HUDEP-2 (cell line): ENCODE data around the gene MCCC1.
A peak's percentile ranks its signal among the peaks of the same experiment; 100 is the strongest.

Experiments
- DNase-seq, 76 experiments: peaks; one replicate each; lab custom pipeline; 2025; ENCODE audit not compliant: unreplicated experiment in 76 of 76; lab: John Stamatoyannopoulos, UW

Gene MCCC1

DNA sequence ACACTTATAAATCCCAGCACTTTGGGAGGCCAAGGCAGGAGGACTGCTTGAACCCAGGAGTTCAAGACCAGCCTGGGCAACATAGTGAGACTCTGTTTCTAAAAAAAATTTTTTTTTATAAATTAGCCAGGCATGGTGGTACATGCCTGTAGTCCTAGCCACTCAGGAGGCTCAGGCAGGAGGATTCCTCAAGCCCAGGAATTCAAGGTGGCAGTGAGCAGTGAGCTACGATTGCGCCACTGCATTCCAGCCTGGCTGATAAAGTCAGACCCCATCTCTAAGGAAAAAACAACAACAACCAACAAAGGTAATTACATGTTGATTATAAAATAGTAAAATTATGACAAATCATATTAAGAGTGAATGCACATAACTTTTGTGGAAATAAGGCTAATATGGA lies 40.9 kb downstream of the MCCC1 start:
- no peak for DNase-seq

DNA sequence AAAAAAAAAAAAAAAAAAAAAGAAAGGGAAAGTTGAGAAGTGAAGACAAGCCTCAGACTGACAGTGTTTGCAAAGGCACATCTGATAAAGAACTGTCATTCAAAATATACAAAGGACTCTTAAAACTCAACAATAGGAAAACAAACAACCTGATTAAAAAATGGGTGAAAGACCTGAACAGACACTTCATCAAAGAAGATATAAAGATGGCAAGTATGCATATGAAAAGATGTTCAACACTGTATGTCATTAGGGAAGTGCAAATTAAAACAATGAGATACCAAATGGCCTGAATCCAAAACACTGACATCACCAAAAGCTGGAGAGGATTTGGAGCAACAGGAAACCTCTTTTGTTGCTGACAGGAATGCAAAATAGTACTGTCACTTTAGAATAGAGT lies 48.6 kb downstream of the MCCC1 start:
- DNase-seq: no peak

DNA sequence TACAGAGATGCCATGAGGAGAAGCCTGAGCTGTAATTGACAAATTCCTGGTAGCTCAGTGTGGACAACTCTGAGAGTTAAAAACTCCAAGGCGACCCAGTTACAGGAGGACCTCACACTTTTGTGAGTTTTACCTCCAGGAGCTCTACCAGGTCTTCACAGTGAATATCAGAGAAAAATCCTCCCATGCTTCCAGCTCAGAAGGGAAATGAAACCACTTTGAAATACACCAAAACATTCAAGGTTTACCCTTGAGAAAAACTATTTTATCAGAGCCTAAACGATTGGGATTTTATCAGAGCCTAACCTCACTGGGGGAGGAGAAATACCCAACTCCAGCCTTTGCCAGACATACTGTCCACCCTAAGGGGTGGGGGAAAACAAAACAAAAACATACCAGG lies 52.4 kb downstream of the MCCC1 start:
- DNase-seq: peak in 7 of 76 experiments; percentile 3 to 42 (median 10)

DNA sequence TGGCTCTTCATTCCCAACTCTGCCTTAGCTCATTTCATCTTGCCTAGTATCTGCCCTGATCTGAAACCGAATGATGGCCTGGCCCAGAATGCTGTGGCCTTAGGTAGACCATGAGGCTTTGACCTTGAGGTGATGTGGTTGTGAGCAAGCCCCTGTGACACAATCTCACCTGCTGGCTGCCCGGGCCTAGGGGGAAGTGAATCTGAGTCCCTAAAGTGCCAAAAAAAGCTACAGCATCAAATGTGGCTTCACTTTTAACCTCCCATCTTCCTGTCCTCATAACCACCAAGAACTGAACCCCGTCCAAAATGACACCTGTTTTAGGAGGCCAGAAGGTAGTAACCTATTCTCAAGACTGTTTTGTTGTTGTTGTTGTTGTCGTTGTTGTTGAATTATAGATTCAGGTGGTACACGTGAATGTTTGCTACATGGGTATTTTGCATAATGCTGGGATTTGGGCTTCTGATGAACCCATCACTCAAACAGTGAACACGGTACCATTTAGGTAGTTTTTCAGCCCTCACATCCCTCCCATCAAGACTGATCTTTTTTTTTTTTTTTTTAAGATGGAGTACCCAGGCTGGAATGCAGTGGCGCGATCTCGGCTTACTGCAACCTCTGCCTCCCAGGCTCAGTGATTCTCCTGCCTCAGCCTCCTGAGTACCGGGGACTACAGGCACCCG lies 54.6 kb downstream of the MCCC1 start:
- DNase-seq: no peak

DNA sequence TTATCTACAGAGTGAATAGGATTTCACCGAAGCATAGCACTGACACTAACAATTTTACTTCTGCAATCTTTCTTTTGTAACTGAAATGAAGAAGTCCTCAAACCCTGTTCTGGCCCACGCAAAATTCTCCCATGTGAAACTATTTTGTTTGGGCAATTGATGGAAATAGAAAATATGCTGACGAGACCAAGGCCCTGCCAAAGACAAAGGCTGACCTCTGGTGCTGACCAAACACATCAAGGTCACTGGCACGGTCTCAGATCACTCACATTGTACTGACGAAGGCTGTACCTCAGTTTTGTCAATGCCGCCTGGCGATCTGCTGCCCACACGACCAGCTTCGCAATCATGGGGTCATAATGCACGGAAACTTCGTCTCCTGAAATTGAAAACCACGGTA lies 60.5 kb downstream of the MCCC1 start:
- no peak for DNase-seq

DNA sequence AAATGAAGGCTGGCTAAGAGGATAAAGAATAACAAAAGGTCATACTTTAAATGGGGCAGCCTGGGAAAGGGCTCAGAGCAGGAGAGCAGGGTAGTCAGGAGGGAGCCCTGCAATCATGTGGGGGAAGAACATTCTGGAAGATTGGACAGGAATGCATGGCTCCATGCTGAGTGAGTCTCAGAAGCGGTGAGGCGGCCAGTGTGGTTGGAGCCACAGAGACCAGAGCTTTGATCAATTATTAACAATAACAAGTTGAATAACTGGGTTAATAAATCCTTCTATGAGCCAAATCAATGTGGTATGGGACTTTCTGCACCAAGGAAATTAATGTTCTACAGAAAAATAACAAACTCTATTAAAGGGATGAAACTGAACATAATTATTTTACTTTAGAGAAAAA lies 61.1 kb downstream of the MCCC1 start:
- DNase-seq: no peak

DNA sequence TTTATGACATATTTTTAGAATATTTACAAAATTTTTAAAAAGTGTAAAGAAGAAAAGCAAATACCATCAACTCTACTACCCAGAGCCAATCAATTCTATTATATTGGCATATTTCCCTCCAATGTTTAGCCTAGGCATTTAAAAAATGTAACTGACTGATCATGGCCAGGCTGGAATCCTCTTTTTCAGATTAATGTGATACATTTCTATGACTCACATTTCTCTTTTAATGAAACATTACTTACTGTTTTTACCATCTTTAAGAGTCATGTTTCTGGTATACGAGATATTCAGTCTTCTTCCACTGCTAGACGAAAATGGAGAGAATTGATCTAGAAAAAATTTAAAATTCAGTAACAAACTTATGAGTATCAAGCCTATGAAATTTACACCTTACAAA lies 65.5 kb downstream of the MCCC1 start:
- no peak for DNase-seq

DNA sequence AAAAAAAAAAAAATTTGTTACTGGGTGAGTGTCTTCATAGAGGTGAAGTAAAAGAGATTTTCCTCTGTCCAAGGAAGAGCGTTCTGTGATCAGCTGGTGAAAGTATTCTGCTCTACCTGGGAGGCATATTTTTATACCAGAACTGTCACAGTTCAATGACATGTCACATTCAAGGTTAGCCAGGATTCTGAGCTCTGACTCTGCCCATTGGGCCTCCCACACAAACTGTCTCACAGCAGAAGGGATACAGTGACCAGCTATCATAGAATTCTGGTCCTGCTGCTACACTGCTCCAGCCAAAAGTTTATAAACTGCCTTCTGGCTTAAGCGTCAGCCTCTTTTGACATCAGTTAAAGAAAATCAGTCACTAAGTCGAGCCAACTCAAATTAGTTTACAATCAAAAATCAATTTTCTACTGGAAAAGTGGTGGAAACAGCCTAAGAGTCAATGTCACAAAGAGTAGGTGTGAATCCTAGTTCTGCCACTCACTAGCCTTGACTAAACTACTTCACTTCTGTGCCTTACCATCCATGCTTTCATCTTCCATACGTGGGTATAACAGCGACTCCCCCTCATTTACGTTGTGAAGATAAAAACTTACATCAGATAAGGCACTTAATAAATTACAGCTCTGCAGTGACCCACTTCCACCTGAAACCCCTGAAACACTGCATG lies 66.3 kb downstream of the MCCC1 start:
- DNase-seq: no peak

DNA sequence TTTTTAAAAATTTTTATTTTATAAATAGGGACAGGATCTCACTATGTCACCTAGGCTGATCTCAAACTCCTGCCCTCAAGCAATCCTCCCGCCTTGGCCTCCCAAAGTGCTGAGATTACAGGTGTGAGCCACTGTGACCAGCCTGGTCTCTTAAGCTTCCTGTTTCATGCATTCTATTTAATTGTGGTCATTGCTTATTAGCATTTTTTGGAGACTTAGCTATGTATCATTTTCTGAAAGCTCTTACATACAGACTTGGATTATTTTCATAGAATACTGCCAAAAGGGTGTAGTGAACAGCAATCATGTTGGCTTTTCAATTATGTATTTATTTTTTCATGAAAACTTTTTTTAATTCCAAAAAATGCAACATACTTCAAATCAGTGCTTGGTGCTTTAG lies 67.5 kb downstream of the MCCC1 start:
- no peak for DNase-seq

DNA sequence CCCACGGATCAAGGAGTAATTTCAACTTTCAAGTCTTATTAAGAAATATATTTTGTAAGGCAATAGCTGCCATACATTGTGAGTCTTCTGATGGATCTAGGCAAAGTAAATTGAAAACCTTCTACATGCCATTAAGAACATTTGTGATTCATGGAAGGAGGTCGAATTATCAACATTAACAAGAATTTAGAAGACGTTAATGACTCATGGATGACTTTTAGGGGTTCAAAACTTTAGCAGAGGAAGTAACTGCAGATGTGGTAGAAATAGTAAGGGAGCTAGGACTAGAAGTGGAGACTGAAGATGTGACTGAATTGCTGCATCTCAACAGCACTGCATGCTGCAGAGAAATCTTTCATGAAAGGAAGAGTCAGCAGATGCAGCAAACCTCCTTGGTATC lies 70.9 kb downstream of the MCCC1 start:
- no peak for DNase-seq

DNA sequence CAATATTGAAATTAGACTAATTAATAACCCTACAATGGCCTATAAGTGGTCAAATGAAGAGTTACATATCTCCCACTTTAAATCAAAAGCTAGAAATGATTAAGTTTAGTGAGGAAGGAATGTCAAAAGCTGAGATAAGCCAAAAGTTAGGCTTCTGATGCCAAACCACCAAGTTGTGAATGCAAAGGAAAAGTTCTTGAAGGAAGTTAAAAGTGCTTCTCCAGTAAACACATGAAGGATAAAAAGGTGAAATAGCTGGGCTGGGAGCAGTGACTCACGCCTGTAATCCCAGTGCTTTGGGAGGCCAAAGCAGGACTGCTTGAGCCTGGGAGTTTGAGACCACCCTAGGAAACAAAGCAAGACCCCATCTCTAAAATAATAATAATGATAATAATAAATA lies 72.0 kb downstream of the MCCC1 start:
- DNase-seq: no peak

DNA sequence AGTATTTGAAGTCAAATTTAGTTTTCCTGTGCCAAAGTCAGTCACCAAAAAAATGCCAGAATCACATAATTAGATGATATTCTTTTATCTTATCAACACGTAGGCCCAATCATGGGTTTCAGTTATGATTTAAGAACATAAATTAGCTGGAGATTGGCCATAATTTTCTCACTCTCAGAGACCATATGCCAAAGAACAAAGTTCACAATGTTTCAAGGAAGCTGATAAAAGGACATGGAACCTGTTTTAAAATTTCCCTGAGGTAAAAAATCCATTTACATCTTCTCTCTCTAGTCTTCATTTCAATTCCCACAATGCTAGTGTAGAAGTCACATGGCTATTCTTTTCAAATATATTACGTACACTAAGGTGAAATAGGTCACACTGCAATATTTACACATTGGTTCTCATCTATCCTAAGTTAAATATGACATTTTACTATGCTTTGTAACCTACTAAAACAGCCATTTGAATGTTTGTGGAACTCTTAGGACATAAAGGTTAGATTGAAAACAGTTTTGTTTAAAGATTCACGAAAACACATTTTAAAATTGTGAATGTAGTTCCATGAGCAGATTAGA lies 76.3 kb downstream of the MCCC1 start:
- no peak for DNase-seq

DNA sequence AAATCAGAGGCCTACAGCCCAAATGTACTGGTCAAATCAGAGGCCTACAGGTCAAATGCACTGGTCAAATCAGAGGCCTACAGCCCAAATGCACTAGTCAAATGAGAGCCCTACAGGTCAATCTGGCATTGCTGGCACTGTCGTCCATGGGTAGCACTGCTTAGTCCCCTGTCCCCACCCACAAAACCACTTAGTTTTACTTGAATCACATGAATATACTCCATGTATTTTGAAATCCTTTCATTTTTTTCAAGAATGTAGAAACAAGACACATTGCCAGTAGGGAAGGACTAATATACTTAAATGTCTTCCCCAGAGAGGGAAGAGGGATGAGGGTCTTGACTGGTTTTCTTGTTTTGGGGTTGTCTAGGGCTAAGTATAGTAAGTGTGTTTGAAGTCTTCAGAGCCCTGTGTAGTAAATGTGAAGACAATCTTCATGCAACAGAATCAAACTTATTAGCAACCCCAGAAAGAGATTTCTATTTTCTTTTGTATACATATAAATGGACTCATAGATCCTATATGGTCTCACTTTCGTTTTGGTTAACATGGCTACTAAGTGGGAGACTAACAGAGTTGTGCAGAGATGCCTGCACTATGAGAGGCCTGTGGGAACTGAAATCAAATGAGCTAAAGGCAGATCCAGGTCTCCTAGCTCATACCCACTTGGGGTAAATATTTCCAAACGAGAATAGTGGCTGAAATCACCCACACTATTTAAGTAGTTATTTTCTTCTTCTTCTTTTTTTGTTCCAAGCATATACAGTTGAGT lies 80.7 kb downstream of the MCCC1 start:
- no peak for DNase-seq

DNA sequence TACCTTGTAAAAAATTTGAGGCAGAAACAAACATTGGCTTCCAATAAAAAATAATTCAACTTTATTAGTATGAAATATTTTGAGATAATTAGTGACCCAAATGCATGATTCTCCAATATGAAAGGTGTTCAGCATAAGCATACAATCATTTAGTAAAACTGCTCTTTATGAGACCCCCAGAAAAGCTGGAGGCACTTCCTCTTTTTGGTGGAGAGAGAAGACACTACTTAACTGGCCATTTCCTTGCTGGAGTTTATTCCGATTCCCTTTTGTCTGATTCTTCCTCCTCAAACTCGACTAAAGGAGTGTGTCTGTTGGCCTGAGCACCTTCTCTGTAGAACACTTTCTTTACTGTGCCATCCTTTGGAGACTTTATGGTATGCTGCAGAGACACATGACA lies 84.1 kb downstream of the MCCC1 start:
- no peak for DNase-seq

DNA sequence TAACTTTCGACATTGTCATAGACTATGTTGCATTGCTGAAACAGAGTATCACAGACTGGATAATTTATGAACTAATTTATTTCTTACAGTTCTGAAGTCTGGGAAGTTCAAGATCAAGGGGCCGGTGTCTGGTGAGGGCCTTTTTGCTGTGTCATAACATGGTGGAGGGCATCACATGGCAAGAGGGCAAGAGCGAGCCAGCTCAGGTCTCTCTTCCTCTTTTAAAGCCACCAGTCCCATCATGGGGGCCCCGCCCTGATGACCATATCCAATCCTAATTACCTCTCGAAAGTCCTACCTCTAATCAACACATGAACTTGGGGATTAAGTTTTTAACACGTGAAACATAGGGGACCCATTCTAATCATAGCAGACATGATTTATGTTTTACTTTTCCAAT lies 85.4 kb downstream of the MCCC1 start:
- DNase-seq: peak in 3 of 76 experiments; percentile 3 to 8 (median 6)

DNA sequence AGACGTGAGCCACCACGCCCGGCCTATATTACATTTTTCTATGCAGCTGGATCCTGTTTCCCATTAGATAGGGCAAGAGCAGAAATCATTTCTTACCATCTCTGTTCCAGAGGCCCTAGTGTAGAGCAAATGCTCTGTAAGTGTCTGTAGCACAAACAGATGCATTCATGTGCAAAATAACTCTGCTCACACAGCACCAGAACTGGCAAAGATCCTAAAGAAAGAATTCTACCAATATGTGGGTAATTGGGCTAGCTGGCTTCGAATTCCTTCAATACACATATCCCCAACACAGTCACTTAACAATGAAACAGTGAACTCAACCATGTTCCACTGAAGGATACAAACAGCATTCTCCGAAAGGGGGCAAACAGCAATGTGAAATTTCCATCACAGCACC lies 86.2 kb downstream of the MCCC1 start:
- no peak for DNase-seq

DNA sequence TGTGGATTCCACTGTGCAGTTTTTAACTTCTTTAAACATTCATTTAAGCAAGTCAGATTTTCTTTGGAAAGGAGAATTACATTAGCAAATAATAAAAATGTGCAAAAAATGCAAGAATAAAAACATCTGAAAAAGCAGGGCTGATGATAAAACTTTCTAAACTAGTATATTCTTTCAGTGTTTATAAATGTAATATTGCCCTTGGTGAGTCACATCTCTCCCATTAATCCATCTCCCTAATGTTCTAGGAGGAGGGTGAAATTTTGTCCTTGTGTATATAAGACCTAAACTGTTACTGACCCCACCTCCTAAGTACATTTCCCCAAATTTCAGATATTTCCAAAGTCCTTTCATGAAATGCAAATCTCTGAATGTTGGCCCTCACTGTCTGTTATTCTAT lies 90.5 kb downstream of the MCCC1 start:
- no peak for DNase-seq

DNA sequence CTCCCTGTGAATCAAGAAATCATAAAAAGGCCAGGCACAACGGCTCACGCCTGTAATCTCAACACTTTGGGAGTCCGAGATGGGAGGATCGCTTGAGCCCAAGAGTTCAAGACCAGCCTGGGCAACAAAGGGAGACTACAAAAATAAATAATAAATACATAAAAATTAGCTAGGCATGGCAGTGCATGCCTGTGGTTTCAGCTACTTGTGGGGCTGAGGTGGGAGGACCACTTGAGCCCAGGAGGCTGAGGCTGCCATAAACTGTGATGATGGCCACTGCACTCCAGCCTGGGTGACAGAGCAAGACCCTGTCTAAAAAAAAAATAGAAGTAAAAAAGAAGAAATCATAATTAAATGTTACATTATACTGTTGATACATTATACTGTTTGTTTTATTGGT lies 91.0 kb downstream of the MCCC1 start:
- DNase-seq: no peak

DNA sequence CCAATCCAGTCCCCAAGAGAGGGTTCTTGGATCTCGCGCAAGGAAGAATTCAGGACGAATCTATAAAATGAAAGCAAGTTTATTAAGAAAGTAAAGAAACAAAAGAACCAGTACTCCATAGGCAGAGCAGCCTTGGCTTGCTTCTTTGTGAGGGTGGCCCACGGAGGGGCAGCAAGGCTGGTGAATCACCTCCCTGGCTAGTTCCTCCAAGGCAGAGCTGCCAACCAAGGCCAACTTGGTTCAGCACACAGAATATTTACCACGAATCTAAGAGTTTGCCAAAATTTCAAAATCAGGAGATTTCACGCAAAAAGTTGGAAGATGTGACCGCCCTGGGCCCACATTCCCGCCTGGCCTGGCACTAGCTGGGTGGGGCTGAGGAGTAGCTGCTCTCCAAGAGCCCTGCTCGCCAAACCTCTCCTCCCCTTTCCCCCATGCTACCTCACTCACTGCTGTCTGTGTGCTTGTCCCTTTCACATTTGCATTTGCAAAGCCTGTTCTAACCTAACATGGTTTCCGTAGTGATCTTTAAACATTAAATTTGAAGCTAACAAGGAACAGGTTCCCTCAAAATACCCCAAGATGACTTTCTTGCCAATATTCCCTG lies 92.8 kb downstream of the MCCC1 start:
- no peak for DNase-seq

DNA sequence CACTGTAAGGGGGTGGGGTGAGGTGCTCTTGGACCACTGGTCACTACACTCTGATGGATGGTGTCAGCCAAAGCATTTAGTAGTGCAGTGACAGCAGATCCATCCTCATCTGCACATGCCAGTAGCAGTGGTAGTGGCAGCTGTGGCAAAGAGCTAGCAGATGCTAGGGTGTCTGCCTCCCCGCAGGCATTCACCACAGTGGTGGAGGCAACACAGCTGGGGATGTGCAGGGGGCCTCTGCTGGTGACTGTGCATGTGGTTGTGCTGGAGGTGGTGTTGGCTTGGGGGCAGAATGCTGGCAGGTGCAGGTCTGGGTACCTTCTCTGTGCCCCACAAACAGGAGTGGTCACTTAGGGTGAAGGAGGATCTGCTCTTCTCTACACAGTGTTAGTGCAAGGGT lies 99.5 kb downstream of the MCCC1 start:
- DNase-seq: no peak
